Measurements from ENCODE around the gene VAV3.
"Not testable (repeated sequence)": the region's sequence is repeated elsewhere in the genome, so short reads cannot be mapped to it uniquely, and the experiment has no call there.

VAV3 gene

GRCh38 chr1:107683191-107683657 lies 281.8 kb downstream of the VAV3 start:
- no peak for DNase-seq (ENCODE audit: low read depth in 2 of 2)

- no peak for DNase-seq (ENCODE audit: low read depth in 2 of 2)
Measured at GRCh38 chr1:107682467-107682866, 282.5 kb downstream of the VAV3 start.

GRCh38 chr1:107681001-107681479 lies 283.9 kb downstream of the VAV3 start:
- DNase-seq (ENCODE audit: low read depth in 2 of 2) = no peak

GRCh38 chr1:107680579-107680985 lies 284.4 kb downstream of the VAV3 start:
- no peak for DNase-seq (ENCODE audit: low read depth in 2 of 2)

GRCh38 chr1:107679411-107679953 lies 285.5 kb downstream of the VAV3 start:
- no peak for DNase-seq (ENCODE audit: low read depth in 2 of 2)

- no peak for DNase-seq (ENCODE audit: low read depth in 2 of 2)
Measured at GRCh38 chr1:107678993-107679392, 286.0 kb downstream of the VAV3 start.

GRCh38 chr1:107677697-107678096 lies 287.3 kb downstream of the VAV3 start:
- no peak for DNase-seq (ENCODE audit: low read depth in 2 of 2)

GRCh38 chr1:107674486-107674885 lies 290.5 kb downstream of the VAV3 start:
- DNase-seq (ENCODE audit: low read depth in 2 of 2) = no peak

- no peak for DNase-seq (ENCODE audit: low read depth in 2 of 2)
Measured at GRCh38 chr1:107673006-107673405, 292.0 kb downstream of the VAV3 start.

- no peak for DNase-seq (ENCODE audit: low read depth in 2 of 2)
Measured at GRCh38 chr1:107670397-107671040, 294.5 kb downstream of the VAV3 start.

- no peak for DNase-seq (ENCODE audit: low read depth in 2 of 2)
Measured at GRCh38 chr1:107669996-107670395, 295.0 kb downstream of the VAV3 start.

- no peak for DNase-seq (ENCODE audit: low read depth in 2 of 2)
Measured at GRCh38 chr1:107668762-107669161, 296.2 kb downstream of the VAV3 start.

GRCh38 chr1:107666493-107666892 lies 298.5 kb downstream of the VAV3 start:
- no peak for DNase-seq (ENCODE audit: low read depth in 2 of 2)

GRCh38 chr1:107664982-107665925 lies 299.7 kb downstream of the VAV3 start:
- DNase-seq (ENCODE audit: low read depth in 2 of 2) = no peak

GRCh38 chr1:107662971-107663370 lies 302.0 kb downstream of the VAV3 start:
- no peak for DNase-seq (ENCODE audit: low read depth in 2 of 2)

- DNase-seq (ENCODE audit: low read depth in 2 of 2) = no peak
Measured at GRCh38 chr1:107661158-107661557, 303.8 kb downstream of the VAV3 start.

- DNase-seq (ENCODE audit: low read depth in 2 of 2) = no peak
Measured at GRCh38 chr1:107659961-107660360, 305.0 kb downstream of the VAV3 start.

- no peak for DNase-seq (ENCODE audit: low read depth in 2 of 2)
Measured at GRCh38 chr1:107657356-107657755, 307.6 kb downstream of the VAV3 start.

GRCh38 chr1:107653765-107654164 lies 311.2 kb downstream of the VAV3 start:
- DNase-seq (ENCODE audit: low read depth in 2 of 2) = no peak

GRCh38 chr1:107653005-107653404 lies 312.0 kb downstream of the VAV3 start:
- DNase-seq (ENCODE audit: low read depth in 2 of 2) = no peak

GRCh38 chr1:107650825-107651224 lies 314.2 kb downstream of the VAV3 start:
- DNase-seq (ENCODE audit: low read depth in 2 of 2) = not testable (repeated sequence)

GRCh38 chr1:107649023-107649422 lies 316.0 kb downstream of the VAV3 start:
- no peak for DNase-seq (ENCODE audit: low read depth in 2 of 2)

Data from activated CD4-positive, alpha-beta T cell treated with anti-CD3 and anti-CD28 coated beads for 24 hours (primary cell).